GM12878 (cell line): ENCODE measurements around the gene MASTL. TPM values are rescaled to one million over a fixed set of nuclear protein-coding genes. Genes with fewer than 3 reads are reported as not detected.

Source experiments
- ATAC-seq: fragments of 200-7000 bp; cut with Tn5 transposase; 3 replicates; pipeline ENCODE4 v1.9.1; 2020; ENCODE audit warnings: mild to moderate bottlenecking, moderate library complexity
- BruUV-seq: library from RNA; stranded (reverse); fragments of 400-500 nt; replicated peaks from 2 replicates; lab custom pipeline; 2021; lab: Mats Ljungman, UMichigan
- CTCF ChIA-PET: fragments of 300-600 bp; sonication (Branson Sonifier 250); formaldehyde crosslinking; extraction: SDS; loops from one replicate; lab custom pipeline; 2021; ENCODE audit warnings: inconsistent platforms; lab: Yijun Ruan, JAX
- POLR2A ChIA-PET: fragments of 350-600 bp; formaldehyde crosslinking; extraction: SDS; loops from one replicate; lab custom pipeline; 2021; ENCODE audit warnings: inconsistent platforms; lab: Charles Lee
- RAD21 ChIA-PET: fragments of 300-600 bp; sonication (Branson Sonifier 250); formaldehyde crosslinking; loops from one replicate; lab custom pipeline; 2023; ENCODE audit warnings: antibody characterized with exemption; ENCODE audit not compliant: unreplicated experiment; lab: Charles Lee
- SMC1A ChIA-PET: fragments of 300-600 bp; sonication (Branson Sonifier 250); formaldehyde crosslinking; loops from one replicate; lab custom pipeline; 2023; ENCODE audit not compliant: unreplicated experiment, uncharacterized antibody; lab: Charles Lee
- DNase-seq: peaks from one replicate; pipeline ENCODE4 v3.0.0-alpha.2; 2011; ENCODE audit warnings: low read depth, low spot score
- FAIRE-seq: peaks from 3 replicates; lab custom pipeline; 2011; peaks lifted over from hg19 to GRCh38; lab: Jason Lieb, UNC
- H2AFZ ChIP-seq: 2 replicates; pipeline ENCODE4 v1.6.0; 2011; ENCODE audit warnings: low read depth, low read length, control low read depth; ENCODE audit not compliant: control insufficient read depth
- H3K27ac ChIP-seq: 2 replicates; pipeline ENCODE4 v1.5.1; 2011; ENCODE audit warnings: control low read depth; ENCODE audit not compliant: control insufficient read depth, insufficient read depth
- H3K27me3 ChIP-seq, 2 experiments: replicated peaks in 1 of 2; 2 replicates each; pipeline versions ENCODE4 v1.6.0 to v1.6.1; 2011; ENCODE audit warnings: low read length in 1 of 2; ENCODE audit not compliant: control insufficient read depth in 2 of 2, insufficient read depth in 2 of 2
- H3K36me3 ChIP-seq, 2 experiments: 2 replicates each; pipeline ENCODE4 v1.5.1; 2011; ENCODE audit warnings: low read length in 1 of 2; ENCODE audit not compliant: control insufficient read depth in 2 of 2, insufficient read depth in 2 of 2
- H3K4me1 ChIP-seq: 2 replicates; pipeline ENCODE4 v1.6.1; 2011; ENCODE audit warnings: mild to moderate bottlenecking, low read length, moderate library complexity, mixed read lengths; ENCODE audit not compliant: control insufficient read depth, insufficient read depth
- H3K4me2 ChIP-seq: 2 replicates; pipeline ENCODE4 v1.6.0; 2011; ENCODE audit warnings: control low read depth; ENCODE audit not compliant: control insufficient read depth, insufficient read depth
- H3K4me3 ChIP-seq: fragments of 200-600 bp; sonication (generic); 2 replicates; pipeline ENCODE4 v1.5.1; 2016
- H3K79me2 ChIP-seq: 2 replicates; pipeline ENCODE4 v1.6.0; 2011; ENCODE audit warnings: low read length; ENCODE audit not compliant: control insufficient read depth, insufficient read depth
- H3K9ac ChIP-seq: 2 replicates; pipeline ENCODE4 v1.8.0; 2011; ENCODE audit warnings: low read length, control low read depth, mixed read lengths; ENCODE audit not compliant: control insufficient read depth, insufficient read depth
- H3K9me3 ChIP-seq: replicated peaks from 3 replicates; pipeline ENCODE4 v1.5.1; 2011; ENCODE audit warnings: mild to moderate bottlenecking, low read length; ENCODE audit not compliant: control insufficient read depth, insufficient read depth
- H4K20me1 ChIP-seq: 2 replicates; pipeline ENCODE4 v1.6.0; 2011; ENCODE audit not compliant: control insufficient read depth, insufficient read depth
- ATF2 ChIP-seq: IDR thresholded peaks from 2 replicates; pipeline ENCODE4 v1.6.1; 2012; ENCODE audit warnings: low read length, inconsistent platforms
- CHD4 ChIP-seq: fragments of 200-600 bp; sonication (generic); IDR thresholded peaks from 2 replicates; pipeline ENCODE4 v1.6.1; 2016; ENCODE audit warnings: mild to moderate bottlenecking
- CREM ChIP-seq: IDR thresholded peaks from 2 replicates; pipeline ENCODE4 v1.6.1; 2014; ENCODE audit warnings: antibody characterized with exemption, low read depth
- DPF2 ChIP-seq: fragments of 450-650 bp; IDR thresholded peaks from 2 replicates; pipeline ENCODE4 v1.6.1; 2017; ENCODE audit warnings: mild to moderate bottlenecking
- EGR1 ChIP-seq, 2 experiments: IDR thresholded peaks; 1 replicate in 1 of 2; 2 replicates in 1 of 2; pipeline ENCODE4 v1.6.1; 2011 to 2012; ENCODE audit warnings: low read depth in 2 of 2, low read length in 2 of 2, borderline replicate concordance in 1 of 2, mild to moderate bottlenecking in 1 of 2, moderate library complexity in 1 of 2
- ETV6 ChIP-seq, 2 experiments: fragments of 450-650 bp in 1 of 2; IDR thresholded peaks in 1 of 2; conservative IDR thresholded peaks in 1 of 2; 2 replicates each; pipeline ENCODE4 v1.6.1; 2014; ENCODE audit warnings: antibody characterized with exemption in 1 of 2, borderline replicate concordance in 1 of 2, low read depth in 1 of 2, mild to moderate bottlenecking in 1 of 2, moderate library complexity in 1 of 2
- FOS ChIP-seq: IDR thresholded peaks from 3 replicates; pipeline ENCODE4 v1.6.1; 2011; ENCODE audit warnings: borderline replicate concordance; ENCODE audit not compliant: insufficient read length; ENCODE audit errors: extremely low read depth
- IKZF2 ChIP-seq, 2 experiments: fragments of 450-650 bp; IDR thresholded peaks; 2 replicates each; pipeline ENCODE4 v1.6.1; 2017; ENCODE audit warnings: mild to moderate bottlenecking in 2 of 2, moderate library complexity in 2 of 2
- LARP7 ChIP-seq: fragments of 450-650 bp; IDR thresholded peaks from 2 replicates; pipeline ENCODE4 v1.6.1; 2017; ENCODE audit warnings: mild to moderate bottlenecking
- NBN ChIP-seq: fragments of 450-650 bp; IDR thresholded peaks from 2 replicates; pipeline ENCODE4 v1.6.1; 2016
- NR2C1 ChIP-seq: fragments of 450-650 bp; IDR thresholded peaks from 2 replicates; pipeline ENCODE4 v1.6.1; 2017; ENCODE audit warnings: antibody characterized with exemption, mild to moderate bottlenecking, moderate library complexity
- RAD51 ChIP-seq: fragments of 450-650 bp; IDR thresholded peaks from 2 replicates; pipeline ENCODE4 v1.6.1; 2016; ENCODE audit warnings: moderate library complexity, mild to moderate bottlenecking, inconsistent platforms
- STAT1 ChIP-seq: fragments of 450-650 bp; conservative IDR thresholded peaks from 2 replicates; pipeline ENCODE4 v1.6.1; 2014; ENCODE audit warnings: antibody characterized with exemption, mild to moderate bottlenecking
- ZNF207 ChIP-seq: fragments of 450-650 bp; IDR thresholded peaks from 2 replicates; pipeline ENCODE4 v1.6.1; 2014; ENCODE audit warnings: antibody characterized with exemption, mild to moderate bottlenecking, borderline replicate concordance
- ZNF622 ChIP-seq: fragments of 450-650 bp; IDR thresholded peaks from 2 replicates; pipeline ENCODE4 v1.6.1; 2017; ENCODE audit warnings: mild to moderate bottlenecking, inconsistent platforms
- ZSCAN29 ChIP-seq: fragments of 450-650 bp; IDR thresholded peaks from 2 replicates; pipeline ENCODE4 v1.6.1; 2017; ENCODE audit warnings: mild to moderate bottlenecking, moderate library complexity
- WGBS: methylation state at CpG from one replicate; pipeline ENCODE4 v1.1.6; 2016; ENCODE audit warnings: low lambda C conversion rate; ENCODE audit not compliant: insufficient replicate concordance, insufficient coverage; ENCODE audit errors: missing lambda C conversion rate; 5-methylcytosine and 5-hydroxymethylcytosine counted together
- in situ Hi-C: fragments of 300-500 bp; cut with MboI; formaldehyde crosslinking; loops from 9 replicates; pipeline ENCODE4 v1.14.3; 2018; ENCODE audit warnings: mixed read lengths
- intact Hi-C: fragments of 100-400 bp; cut with micrococcal nuclease; formaldehyde crosslinking; loops from one replicate; pipeline ENCODE4 v1.14.2; 2022; ENCODE audit not compliant: unreplicated experiment
- polyA plus RNA-seq, 11 experiments: library from polyadenylated mRNA; depleted of rRNA in 4 of 11; unstranded in 6 of 11; stranded (reverse) in 5 of 11; fragments of >200 nt; fragmentation: Nextera tagmentation in 4 of 11; fragmentation: Illumina TruSeq in 1 of 11; extraction: Ambion mirVana in 4 of 11; extraction: Trizol in 1 of 11; gene quantifications; 1 replicate in 1 of 11; 2 replicates in 10 of 11; pipeline versions ENCODE4 v1.2.1 to v1.2.3, GENCODE V29; 2011 to 2016; ENCODE audit warnings: inconsistent platforms in 2 of 11, missing spikeins in 2 of 11, low read depth in 1 of 11
- total RNA-seq, 4 experiments: library from RNA; depleted of rRNA in 3 of 4; stranded (reverse); fragments of >200 nt in 3 of 4; fragmentation: Illumina TruSeq in 1 of 4; extraction: Trizol in 1 of 4; gene quantifications; 2 replicates each; pipeline versions ENCODE4 v1.2.1 to v1.2.3, GENCODE V29; 2013 to 2021
- TF ChIP-seq, protein P1 (sequence below): fragments of 450-650 bp; IDR thresholded peaks from 2 replicates; pipeline ENCODE4 v1.6.1; 2017; ENCODE audit warnings: low read depth, mild to moderate bottlenecking, moderate library complexity

Gene MASTL
- total and polyA plus RNA-seq, 10 of the 15 experiments (the other 5 are each of a cell fraction or from before 2014, with no cell fraction given), result 7.1 to 36.9 (median 21.3) TPM

DNA sequence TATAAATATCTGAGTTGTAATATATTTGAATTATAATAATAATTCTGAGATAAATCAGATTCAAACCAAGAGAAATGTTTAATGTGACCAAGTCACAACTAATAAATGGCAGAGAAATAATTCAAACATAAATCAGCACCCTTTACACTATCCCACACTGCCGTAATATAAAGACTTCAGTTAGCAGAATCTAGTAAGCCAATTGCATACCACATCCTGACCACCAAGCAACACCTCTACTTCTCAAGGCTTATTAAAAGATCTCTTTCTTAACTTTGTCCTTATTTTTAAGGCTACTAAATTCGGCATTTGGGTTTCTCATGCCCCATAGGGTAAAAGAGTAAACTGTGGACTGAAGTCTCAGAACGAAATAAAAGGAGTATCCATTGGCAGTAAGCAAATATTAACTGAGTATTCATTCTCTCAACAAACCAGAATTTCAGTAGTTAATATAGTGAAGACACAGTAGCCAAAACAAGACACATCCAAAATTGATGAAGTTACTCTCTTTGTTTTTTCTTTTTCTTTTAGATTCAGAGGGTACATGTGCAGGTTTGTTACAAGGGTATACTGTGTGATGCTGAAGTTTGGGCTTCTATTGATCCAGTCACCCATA, 70.6 kb downstream of the MASTL start:
- Histone ChIP-seq H3K4me3 (no peak overlapping the region), H3K79me2 (no peaks in the 10 kb centered on the region), H3K4me1 (no peaks in the 10 kb centered on the region), H2AFZ (no peak overlapping the region), H4K20me1 (no peaks in the 10 kb centered on the region), H3K9ac (no peak overlapping the region), H3K9me3 (no peaks in the 10 kb centered on the region), H3K27me3 (no peaks in the 10 kb centered on the region), H3K4me2 (no peak overlapping the region), H3K27ac (no peak overlapping the region), H3K36me3 (peaks cover 0 to 2% of the 10 kb centered on the region in 2 experiments; a peak in 1 of 4 replicates)
- SMC1A ChIA-PET, result no interaction called here
- FAIRE-seq (peak; percentile 31), ATAC-seq (peak; percentile 52; the same call in 2 of the 3 replicates), DNase-seq (no peak)
- intact Hi-C loops, result no loop called here
- TSS peak; percentile 30 for BruUV-seq
- CTCF ChIA-PET, result interaction anchor here (1.0 to 4.8 kb wide), 3 partner anchors 8 to 500 kb away, joined by 5 to 67 read pairs (median 5); no protein-coding TSS in a partner anchor
- POLR2A ChIA-PET, result no interaction called here
- TF ChIP-seq EGR1 (IDR thresholded peaks at IDR 0.05; ENCODE audit: borderline replicate concordance in 1 of 2, low read depth in 2 of 2, low read length in 2 of 2), result no peak
- no peak for TF ChIP-seq ZNF622
- no peak for TF ChIP-seq CREM
- no peak for TF ChIP-seq IKZF2 (IDR thresholded peaks at IDR 0.05)
- TF ChIP-seq, protein P1, sequence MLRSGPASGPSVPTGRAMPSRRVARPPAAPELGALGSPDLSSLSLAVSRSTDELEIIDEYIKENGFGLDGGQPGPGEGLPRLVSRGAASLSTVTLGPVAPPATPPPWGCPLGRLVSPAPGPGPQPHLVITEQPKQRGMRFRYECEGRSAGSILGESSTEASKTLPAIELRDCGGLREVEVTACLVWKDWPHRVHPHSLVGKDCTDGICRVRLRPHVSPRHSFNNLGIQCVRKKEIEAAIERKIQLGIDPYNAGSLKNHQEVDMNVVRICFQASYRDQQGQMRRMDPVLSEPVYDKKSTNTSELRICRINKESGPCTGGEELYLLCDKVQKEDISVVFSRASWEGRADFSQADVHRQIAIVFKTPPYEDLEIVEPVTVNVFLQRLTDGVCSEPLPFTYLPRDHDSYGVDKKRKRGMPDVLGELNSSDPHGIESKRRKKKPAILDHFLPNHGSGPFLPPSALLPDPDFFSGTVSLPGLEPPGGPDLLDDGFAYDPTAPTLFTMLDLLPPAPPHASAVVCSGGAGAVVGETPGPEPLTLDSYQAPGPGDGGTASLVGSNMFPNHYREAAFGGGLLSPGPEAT, result no peak
- no peak for TF ChIP-seq DPF2
- no peak for TF ChIP-seq CHD4
- TF ChIP-seq STAT1, result no peak
- TF ChIP-seq NBN, result no peak
- TF ChIP-seq ETV6 (conservative IDR thresholded peaks at IDR 0.05 in 1 of 2, IDR thresholded peaks at IDR 0.05 in 1 of 2; ENCODE audit: borderline replicate concordance in 1 of 2, low read depth in 1 of 2), result no peak
- no peak for TF ChIP-seq FOS
- no peak for TF ChIP-seq RAD51
- no peak for TF ChIP-seq ATF2
- no peak for TF ChIP-seq NR2C1
- no peak for TF ChIP-seq ZNF207
- TF ChIP-seq ZSCAN29, result no peak
- TF ChIP-seq LARP7, result no peak
- WGBS, result 54% methylated on average over 3 of the region's 3 CpGs
- RAD21 ChIA-PET, result no interaction called here
- in situ Hi-C loops, result no loop called here
